Loucy (cell line): ENCODE measurements around the gene TIMMDC1.

Source experiments
- CTCF ChIP-seq: fragments of 200-600 bp; sonication (generic); conservative IDR thresholded peaks from 2 replicates; pipeline ENCODE4 v1.5.1; 2014; ENCODE audit warnings: mild to moderate bottlenecking, antibody characterized with exemption, low read length
- EZH2phosphoT487 ChIP-seq: fragments of 200-600 bp; IDR thresholded peaks from 2 replicates; pipeline ENCODE4 v1.6.1; 2018; ENCODE audit warnings: antibody characterized with exemption, mild to moderate bottlenecking, moderate library complexity, borderline replicate concordance

GRCh38 chr3:119485563-119485962 lies 12.8 kb upstream of the TIMMDC1 start:
- TF ChIP-seq CTCF (no peak), EZH2phosphoT487 (no peak)
